ENCODE data around the gene ASPHD1.

ASPHD1 gene

DNA sequence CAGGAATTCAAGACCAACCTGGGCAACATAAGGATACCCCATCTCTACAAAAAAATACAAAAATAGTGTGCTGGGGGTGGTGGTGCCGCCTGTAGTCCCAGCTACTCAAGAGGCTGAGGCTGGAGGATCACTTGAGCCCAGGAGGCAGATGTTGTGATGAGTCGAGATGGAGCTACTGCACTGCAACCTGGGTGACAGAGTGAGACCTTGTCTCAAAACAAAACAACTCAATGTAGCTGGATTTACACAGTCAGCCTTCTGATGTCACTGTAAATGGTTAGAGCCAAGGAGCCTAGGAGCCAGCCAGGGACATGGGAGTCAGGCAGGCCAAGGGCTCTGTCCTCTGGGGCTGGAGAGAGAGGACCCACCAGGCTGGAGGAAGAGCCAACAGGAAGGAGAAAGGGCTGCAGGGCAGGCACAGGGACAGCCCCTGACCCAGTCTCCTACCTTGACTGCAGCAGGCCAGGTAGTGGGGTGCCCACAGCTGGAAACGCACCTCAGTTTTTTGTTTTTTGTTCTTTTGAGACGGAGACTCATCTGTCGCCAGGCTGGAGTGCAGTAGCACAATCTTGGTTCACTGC lies 45.7 kb upstream of the ASPHD1 start:
- DNase-seq = peak; percentile 26
- H3K79me1 ChIP-seq (replicated peaks; ENCODE audit: low read length, poor library complexity, severe bottlenecking) = peaks cover 1% of the 10 kb centered on the region
- no peak overlapping the region for H2BK5ac ChIP-seq (ENCODE audit: low read depth, low read length, poor library complexity, severe bottlenecking)
- H2BK12ac ChIP-seq (ENCODE audit: low read length in 2 of 2) = no peak overlapping the region
- H3K4me1 ChIP-seq (ENCODE audit: control insufficient read depth, insufficient read depth, low read depth, low read length) = peaks cover 5% of the 10 kb centered on the region
- no peak overlapping the region for H2BK120ac ChIP-seq (ENCODE audit: low read depth, low read length)
- no peak overlapping the region for H2BK15ac ChIP-seq (ENCODE audit: low read depth, poor library complexity, severe bottlenecking)
- H3K9me3 ChIP-seq (ENCODE audit: control insufficient read depth, low read length) = no peaks in the 10 kb centered on the region
- H2AK5ac ChIP-seq (ENCODE audit: low read length, severe bottlenecking) = no peak overlapping the region
- H4K8ac ChIP-seq (ENCODE audit: low read length) = no peak overlapping the region
- peaks cover 29% of the 10 kb centered on the region in 2 experiments for H3K36me3 ChIP-seq (ENCODE audit: control insufficient read depth in 1 of 2, insufficient read depth in 2 of 2, low read depth in 1 of 2, low read length in 2 of 2)
- H3K4me2 ChIP-seq (ENCODE audit: low read length, poor library complexity, severe bottlenecking) = no peak overlapping the region
- no peak overlapping the region for H2AFZ ChIP-seq (ENCODE audit: low read depth, low read length)
- WGBS = 94% methylated on average over 5 of the region's 5 CpGs
- H3K18ac ChIP-seq (ENCODE audit: low read depth in 1 of 2, low read length in 2 of 2) = no peak overlapping the region
- no peaks in the 10 kb centered on the region for H3K27me3 ChIP-seq (ENCODE audit: control insufficient read depth in 1 of 2, insufficient read depth in 1 of 2, low read length in 2 of 2)
- no peak overlapping the region for H3K4me3 ChIP-seq (ENCODE audit: insufficient read depth in 1 of 2, low read depth in 1 of 2, low read length in 2 of 2)
- peak overlapping the region; percentile 2 for H4K91ac ChIP-seq (ENCODE audit: low read length)
- no peak overlapping the region for H3K9ac ChIP-seq (ENCODE audit: low read length)
- no peak overlapping the region for H3K23ac ChIP-seq (ENCODE audit: low read length in 2 of 2)
- H3K14ac ChIP-seq (ENCODE audit: low read length in 2 of 2) = no peak overlapping the region
- H3K4ac ChIP-seq (ENCODE audit: low read depth in 1 of 2, low read length in 2 of 2) = no peak overlapping the region
- no peak overlapping the region for H3K27ac ChIP-seq (ENCODE audit: low read length, poor library complexity, severe bottlenecking)

DNA sequence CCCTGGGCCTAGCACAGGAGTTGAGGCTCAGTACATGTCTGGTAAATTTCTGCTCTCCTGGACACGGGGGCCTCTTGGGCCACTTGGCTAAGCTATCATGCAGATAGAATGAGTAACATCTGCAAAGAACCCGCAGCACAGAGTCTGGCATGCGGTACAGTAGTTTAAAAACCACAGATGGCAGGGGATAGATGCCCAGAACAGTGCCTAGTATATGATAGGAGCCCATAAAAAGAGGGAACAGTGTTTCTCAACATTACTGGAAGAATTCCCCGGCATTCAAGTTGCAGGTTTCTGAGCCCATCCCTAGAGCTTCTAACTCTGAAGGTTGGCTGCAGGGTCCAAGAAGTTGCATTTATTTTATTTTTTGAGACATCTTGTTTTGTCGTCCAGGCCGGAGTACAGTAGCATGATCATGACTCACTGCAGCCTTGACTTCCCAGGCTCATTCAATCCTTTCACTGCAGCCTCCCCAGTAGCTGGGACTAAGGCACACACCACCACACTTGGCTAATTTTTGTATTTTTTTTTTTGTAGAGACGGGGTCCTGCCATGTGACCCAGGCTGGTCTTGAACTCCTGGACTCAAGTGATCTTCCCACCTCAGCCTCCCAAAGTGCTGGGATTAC lies 43.0 kb upstream of the ASPHD1 start:
- no peak overlapping the region for H3K4me2 ChIP-seq (ENCODE audit: low read length, poor library complexity, severe bottlenecking)
- no peaks in the 10 kb centered on the region for H3K27me3 ChIP-seq (ENCODE audit: control insufficient read depth in 1 of 2, insufficient read depth in 1 of 2, low read length in 2 of 2)
- H2BK120ac ChIP-seq (ENCODE audit: low read depth, low read length) = no peak overlapping the region
- no peak overlapping the region for H3K23ac ChIP-seq (ENCODE audit: low read length in 2 of 2)
- H3K27ac ChIP-seq (ENCODE audit: low read length, poor library complexity, severe bottlenecking) = peak overlapping the region; percentile 29
- no peak overlapping the region for H4K91ac ChIP-seq (ENCODE audit: low read length)
- H2AK5ac ChIP-seq (ENCODE audit: low read length, severe bottlenecking) = peak overlapping the region; percentile 41
- no peaks in the 10 kb centered on the region for H3K9me3 ChIP-seq (ENCODE audit: control insufficient read depth, low read length)
- no peak overlapping the region for H2BK15ac ChIP-seq (ENCODE audit: low read depth, poor library complexity, severe bottlenecking)
- WGBS = 85% methylated on average over 7 of the region's 7 CpGs
- H3K9ac ChIP-seq (ENCODE audit: low read length) = peak overlapping the region; percentile 70
- H3K4me1 ChIP-seq (ENCODE audit: control insufficient read depth, insufficient read depth, low read depth, low read length) = peaks cover 11% of the 10 kb centered on the region
- no peak overlapping the region for H3K18ac ChIP-seq (ENCODE audit: low read depth in 1 of 2, low read length in 2 of 2)
- peak; percentile 63 for DNase-seq
- no peak overlapping the region for H3K4me3 ChIP-seq (ENCODE audit: insufficient read depth in 1 of 2, low read depth in 1 of 2, low read length in 2 of 2)
- H3K4ac ChIP-seq (ENCODE audit: low read depth in 1 of 2, low read length in 2 of 2) = peak overlapping the region in 1 of 2 experiments; percentile 35
- H3K79me1 ChIP-seq (replicated peaks; ENCODE audit: low read length, poor library complexity, severe bottlenecking) = peaks cover 12% of the 10 kb centered on the region
- H4K8ac ChIP-seq (ENCODE audit: low read length) = no peak overlapping the region
- H2AFZ ChIP-seq (ENCODE audit: low read depth, low read length) = no peak overlapping the region
- peaks cover 31 to 32% of the 10 kb centered on the region in 2 experiments for H3K36me3 ChIP-seq (ENCODE audit: control insufficient read depth in 1 of 2, insufficient read depth in 2 of 2, low read depth in 1 of 2, low read length in 2 of 2)
- no peak overlapping the region for H2BK5ac ChIP-seq (ENCODE audit: low read depth, low read length, poor library complexity, severe bottlenecking)
- no peak overlapping the region for H3K14ac ChIP-seq (ENCODE audit: low read length in 2 of 2)
- no peak overlapping the region for H2BK12ac ChIP-seq (ENCODE audit: low read length in 2 of 2)

GRCh38 chr16:29858149-29858849 lies 42.0 kb upstream of the ASPHD1 start:
- no peak overlapping the region for H2BK15ac ChIP-seq (ENCODE audit: low read depth, poor library complexity, severe bottlenecking)
- no peak overlapping the region for H4K8ac ChIP-seq (ENCODE audit: low read length)
- no peaks in the 10 kb centered on the region for H3K27me3 ChIP-seq (ENCODE audit: control insufficient read depth in 1 of 2, insufficient read depth in 1 of 2, low read length in 2 of 2)
- H2BK12ac ChIP-seq (ENCODE audit: low read length in 2 of 2) = no peak overlapping the region
- H3K9me3 ChIP-seq (ENCODE audit: control insufficient read depth, low read length) = no peaks in the 10 kb centered on the region
- H2AK5ac ChIP-seq (ENCODE audit: low read length, severe bottlenecking) = no peak overlapping the region
- 96% methylated on average over 8 of the region's 10 CpGs for WGBS
- no peak overlapping the region for H3K14ac ChIP-seq (ENCODE audit: low read length in 2 of 2)
- no peak overlapping the region for H3K18ac ChIP-seq (ENCODE audit: low read depth in 1 of 2, low read length in 2 of 2)
- no peak for DNase-seq
- no peak overlapping the region for H2BK120ac ChIP-seq (ENCODE audit: low read depth, low read length)
- peak overlapping the region; percentile 70 for H3K9ac ChIP-seq (ENCODE audit: low read length)
- H2BK5ac ChIP-seq (ENCODE audit: low read depth, low read length, poor library complexity, severe bottlenecking) = no peak overlapping the region
- H3K4ac ChIP-seq (ENCODE audit: low read depth in 1 of 2, low read length in 2 of 2) = no peak overlapping the region
- H3K4me3 ChIP-seq (ENCODE audit: insufficient read depth in 1 of 2, low read depth in 1 of 2, low read length in 2 of 2) = no peak overlapping the region
- no peak overlapping the region for H3K23ac ChIP-seq (ENCODE audit: low read length in 2 of 2)
- H3K4me2 ChIP-seq (ENCODE audit: low read length, poor library complexity, severe bottlenecking) = no peak overlapping the region
- H2AFZ ChIP-seq (ENCODE audit: low read depth, low read length) = no peak overlapping the region
- H3K36me3 ChIP-seq (ENCODE audit: control insufficient read depth in 1 of 2, insufficient read depth in 2 of 2, low read depth in 1 of 2, low read length in 2 of 2) = peaks cover 31 to 32% of the 10 kb centered on the region in 2 experiments
- no peak overlapping the region for H3K27ac ChIP-seq (ENCODE audit: low read length, poor library complexity, severe bottlenecking)
- H3K79me1 ChIP-seq (replicated peaks; ENCODE audit: low read length, poor library complexity, severe bottlenecking) = peaks cover 12% of the 10 kb centered on the region
- peaks cover 11% of the 10 kb centered on the region for H3K4me1 ChIP-seq (ENCODE audit: control insufficient read depth, insufficient read depth, low read depth, low read length)
- no peak overlapping the region for H4K91ac ChIP-seq (ENCODE audit: low read length)

DNA sequence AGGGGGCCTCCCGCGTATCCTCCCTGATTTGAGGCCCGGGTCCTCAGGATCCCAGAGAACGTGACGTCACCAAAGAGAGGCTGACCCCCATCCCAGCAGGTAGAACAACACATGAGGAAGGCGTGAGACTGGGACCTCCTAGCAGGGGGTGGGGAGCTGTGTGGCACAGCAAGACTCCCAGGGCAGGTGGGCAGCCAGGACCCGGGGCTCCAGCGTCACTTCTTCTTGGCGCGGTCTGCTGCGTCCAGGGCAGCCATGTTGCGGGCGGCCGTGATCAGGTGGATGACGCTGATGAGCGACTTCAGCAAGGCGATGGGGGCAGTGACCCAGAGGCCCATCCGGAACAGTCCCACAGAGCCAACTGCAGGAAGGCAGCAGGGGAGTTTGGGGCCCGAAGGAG lies 41.3 kb upstream of the ASPHD1 start:
- Histone ChIP-seq H3K4me3 (ENCODE audit: insufficient read depth in 1 of 2, low read depth in 1 of 2, low read length in 2 of 2) (no peak overlapping the region), H2BK5ac (ENCODE audit: low read depth, low read length, poor library complexity, severe bottlenecking) (no peak overlapping the region), H4K91ac (ENCODE audit: low read length) (no peak overlapping the region), H3K36me3 (ENCODE audit: control insufficient read depth in 1 of 2, insufficient read depth in 2 of 2, low read depth in 1 of 2, low read length in 2 of 2) (peaks cover 27 to 32% of the 10 kb centered on the region in 2 experiments), H3K4ac (ENCODE audit: low read depth in 1 of 2, low read length in 2 of 2) (no peak overlapping the region), H3K4me2 (ENCODE audit: low read length, poor library complexity, severe bottlenecking) (no peak overlapping the region), H2AK5ac (ENCODE audit: low read length, severe bottlenecking) (no peak overlapping the region), H3K23ac (ENCODE audit: low read length in 2 of 2) (no peak overlapping the region), H2AFZ (ENCODE audit: low read depth, low read length) (no peak overlapping the region), H3K4me1 (ENCODE audit: control insufficient read depth, insufficient read depth, low read depth, low read length) (peaks cover 15% of the 10 kb centered on the region), H2BK120ac (ENCODE audit: low read depth, low read length) (no peak overlapping the region), H3K18ac (ENCODE audit: low read depth in 1 of 2, low read length in 2 of 2) (no peak overlapping the region), H3K14ac (ENCODE audit: low read length in 2 of 2) (no peak overlapping the region), H4K8ac (ENCODE audit: low read length) (no peak overlapping the region), H3K27ac (ENCODE audit: low read length, poor library complexity, severe bottlenecking) (no peak overlapping the region), H3K9me3 (ENCODE audit: control insufficient read depth, low read length) (no peaks in the 10 kb centered on the region), H2BK15ac (ENCODE audit: low read depth, poor library complexity, severe bottlenecking) (no peak overlapping the region), H2BK12ac (ENCODE audit: low read length in 2 of 2) (no peak overlapping the region), H3K27me3 (ENCODE audit: control insufficient read depth in 1 of 2, insufficient read depth in 1 of 2, low read length in 2 of 2) (no peaks in the 10 kb centered on the region), H3K79me1 (replicated peaks; ENCODE audit: low read length, poor library complexity, severe bottlenecking) (peaks cover 12% of the 10 kb centered on the region), H3K9ac (ENCODE audit: low read length) (no peak overlapping the region)
- 97% methylated on average over 17 of the region's 19 CpGs for WGBS
- DNase-seq = no peak

Measured in mesenchymal stem cell (in vitro differentiated cells and primary cell).